ENCODE measurements around the gene CCNY. TPM values are rescaled to one million over a fixed set of nuclear protein-coding genes. Genes with fewer than 3 reads are reported as not detected.
"Not testable (repeated sequence)": the region's sequence is repeated elsewhere in the genome, so short reads cannot be mapped to it uniquely, and the experiment has no call there.

The CCNY gene
- total and polyA plus RNA-seq, 12 donors: 26.0 to 99.4 (median 88.9) TPM

- H3K27ac ChIP-seq: no peak overlapping the region
- no peaks in the 10 kb centered on the region for H3K36me3 ChIP-seq
- DNase-seq (no peak), ATAC-seq (no peak)
- intact Hi-C loops (cut with DNase I): loop anchor here in 1 of 10 donors (10.0 kb wide), 1 partner anchor 1406 kb away; no protein-coding TSS in a partner anchor
- no peaks in the 10 kb centered on the region for H3K27me3 ChIP-seq
- no peaks in the 10 kb centered on the region for H3K4me1 ChIP-seq
- TF ChIP-seq CTCF (IDR thresholded peaks at IDR 0.05): no peak
- H3K4me3 ChIP-seq: no peak overlapping the region
- 55 to 59% methylated on average over 2 of the region's 2 CpGs for WGBS, 2 donors
- H3K9me3 ChIP-seq: peaks cover 0 to 4% (median 0%) of the 10 kb centered on the region in 11 donors
Measured at GRCh38 chr10:35308809-35309208, 27.5 kb upstream of the CCNY start.

- Histone ChIP-seq H3K36me3 (peaks cover 0 to 47% (median 0%) of the 10 kb centered on the region in 9 donors), H3K9me3 (peaks cover 0 to 19% (median 0%) of the 10 kb centered on the region in 11 donors)
- H3K27me3 ChIP-seq; intact Hi-C loops (cut with DNase I); ATAC-seq; DNase-seq; H3K4me1 ChIP-seq; H3K4me3 ChIP-seq; H3K27ac ChIP-seq: not testable (repeated sequence)
- WGBS, 2 donors: 84 to 87% methylated on average over 2 of the region's 2 CpGs
Measured at GRCh38 chr10:35314142-35314541, 22.2 kb upstream of the CCNY start.

- DNase-seq; H3K4me1 ChIP-seq; H3K4me3 ChIP-seq; H3K27me3 ChIP-seq; ATAC-seq; H3K27ac ChIP-seq; intact Hi-C loops (cut with DNase I): not testable (repeated sequence)
- Histone ChIP-seq H3K9me3 (peaks cover 0 to 19% (median 0%) of the 10 kb centered on the region in 11 donors), H3K36me3 (peaks cover 0 to 51% (median 0%) of the 10 kb centered on the region in 9 donors)
Measured at GRCh38 chr10:35315235-35315634, 21.1 kb upstream of the CCNY start.

GRCh38 chr10:35316218-35316967 lies 19.9 kb upstream of the CCNY start:
- H3K4me1 ChIP-seq: peaks cover 0 to 5% (median 0%) of the 10 kb centered on the region in 9 donors
- DNase-seq (no peak), ATAC-seq (no peak)
- H3K9me3 ChIP-seq: peaks cover 0 to 19% (median 0%) of the 10 kb centered on the region in 11 donors
- no peak for TF ChIP-seq CTCF (IDR thresholded peaks at IDR 0.05)
- H3K27me3 ChIP-seq: no peaks in the 10 kb centered on the region
- no peak overlapping the region for H3K27ac ChIP-seq
- peaks cover 0 to 63% (median 0%) of the 10 kb centered on the region in 9 donors for H3K36me3 ChIP-seq
- intact Hi-C loops (cut with DNase I): no loop called here
- H3K4me3 ChIP-seq: no peak overlapping the region
- 73 to 95% methylated on average over 4 of the region's 4 CpGs for WGBS, 2 donors

GRCh38 chr10:35318551-35318950 lies 17.8 kb upstream of the CCNY start:
- TF ChIP-seq CTCF (IDR thresholded peaks at IDR 0.05): no peak
- intact Hi-C loops (cut with DNase I): no loop called here
- H3K9me3 ChIP-seq: peaks cover 0 to 25% (median 7%) of the 10 kb centered on the region in 11 donors
- WGBS, 2 donors: 96 to 98% methylated on average over 4 of the region's 4 CpGs
- H3K27me3 ChIP-seq: no peaks in the 10 kb centered on the region
- no peak for ATAC-seq
- DNase-seq: no peak
- peaks cover 0 to 5% (median 0%) of the 10 kb centered on the region in 9 donors for H3K4me1 ChIP-seq
- H3K27ac ChIP-seq: no peak overlapping the region
- peaks cover 0 to 80% (median 0%) of the 10 kb centered on the region in 9 donors for H3K36me3 ChIP-seq
- H3K4me3 ChIP-seq: no peak overlapping the region
